Measurements from ENCODE around the gene CFLAR. TPM values are rescaled to one million over a fixed set of nuclear protein-coding genes. Genes with fewer than 3 reads are reported as not detected.
"Not testable (repeated sequence)": the region's sequence is repeated elsewhere in the genome, so short reads cannot be mapped to it uniquely, and the experiment has no call there.

The CFLAR gene
- total RNA-seq, 2 donors from 2014 or later, result 165 to 315 TPM

DNA sequence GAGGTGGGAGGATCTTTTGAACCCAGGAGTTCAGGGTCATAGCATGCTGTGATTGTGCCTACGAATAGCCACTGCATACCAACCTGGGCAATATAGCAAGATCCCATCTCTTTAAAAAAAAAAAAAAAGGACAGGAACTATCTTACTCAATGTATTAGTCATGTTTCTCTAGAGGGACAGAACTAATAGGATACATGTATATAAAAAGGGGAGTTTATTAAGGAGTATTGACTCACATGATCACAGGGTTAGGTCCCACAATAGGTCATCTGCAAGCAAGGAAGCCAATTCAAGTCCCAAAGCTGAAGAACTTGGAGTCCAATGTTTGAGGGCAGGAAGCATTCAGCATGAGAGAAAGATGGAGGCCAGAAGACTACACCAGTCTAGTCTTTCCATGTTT lies 48.2 kb downstream of the CFLAR start:
- DNase-seq (ENCODE audit: low spot score) (no peak), ATAC-seq (ENCODE audit: insufficient number of reproducible peaks, low FRiP score, low read depth) (no peak)
- Histone ChIP-seq H3K4me3 (no peak overlapping the region), H3K27me3 (replicated peaks; ENCODE audit: insufficient read depth) (no peaks in the 10 kb centered on the region), H3K36me3 (peaks cover 61% of the 10 kb centered on the region), H3K4me1 (ENCODE audit: control insufficient read depth in 1 of 2, low read depth in 2 of 2) (no peaks in the 10 kb centered on the region), H3K27ac (no peak overlapping the region), H3K9me3 (peaks cover 15% of the 10 kb centered on the region)
- TF ChIP-seq, protein P1, sequence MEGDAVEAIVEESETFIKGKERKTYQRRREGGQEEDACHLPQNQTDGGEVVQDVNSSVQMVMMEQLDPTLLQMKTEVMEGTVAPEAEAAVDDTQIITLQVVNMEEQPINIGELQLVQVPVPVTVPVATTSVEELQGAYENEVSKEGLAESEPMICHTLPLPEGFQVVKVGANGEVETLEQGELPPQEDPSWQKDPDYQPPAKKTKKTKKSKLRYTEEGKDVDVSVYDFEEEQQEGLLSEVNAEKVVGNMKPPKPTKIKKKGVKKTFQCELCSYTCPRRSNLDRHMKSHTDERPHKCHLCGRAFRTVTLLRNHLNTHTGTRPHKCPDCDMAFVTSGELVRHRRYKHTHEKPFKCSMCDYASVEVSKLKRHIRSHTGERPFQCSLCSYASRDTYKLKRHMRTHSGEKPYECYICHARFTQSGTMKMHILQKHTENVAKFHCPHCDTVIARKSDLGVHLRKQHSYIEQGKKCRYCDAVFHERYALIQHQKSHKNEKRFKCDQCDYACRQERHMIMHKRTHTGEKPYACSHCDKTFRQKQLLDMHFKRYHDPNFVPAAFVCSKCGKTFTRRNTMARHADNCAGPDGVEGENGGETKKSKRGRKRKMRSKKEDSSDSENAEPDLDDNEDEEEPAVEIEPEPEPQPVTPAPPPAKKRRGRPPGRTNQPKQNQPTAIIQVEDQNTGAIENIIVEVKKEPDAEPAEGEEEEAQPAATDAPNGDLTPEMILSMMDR (IDR thresholded peaks at IDR 0.05), result no peak

DNA sequence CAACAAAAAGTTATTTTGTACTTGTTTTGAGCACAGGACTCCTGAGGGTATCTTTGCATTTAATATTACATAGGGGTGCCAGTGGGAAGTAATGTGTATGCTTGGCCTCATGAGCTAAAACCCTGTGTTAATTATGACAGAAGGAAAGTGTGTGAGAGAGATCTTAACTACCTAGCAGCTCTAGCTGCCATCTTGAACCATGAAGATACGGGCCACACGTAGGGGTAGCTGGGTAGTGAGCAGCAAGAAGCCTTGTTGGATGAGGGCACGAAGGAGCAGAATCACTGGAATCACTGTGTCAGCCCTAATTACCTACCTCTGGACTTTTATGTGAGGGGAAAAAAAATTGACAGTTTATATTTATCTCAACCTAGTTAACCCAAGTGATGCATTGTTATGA lies 51.6 kb downstream of the CFLAR start:
- TF ChIP-seq, protein P1 (IDR thresholded peaks at IDR 0.05), result no peak
- DNase-seq (ENCODE audit: low spot score) (no peak), ATAC-seq (ENCODE audit: insufficient number of reproducible peaks, low FRiP score, low read depth) (no peak)
- peaks cover 33% of the 10 kb centered on the region for H3K36me3 ChIP-seq
- peaks cover 22% of the 10 kb centered on the region for H3K9me3 ChIP-seq
- H3K4me3 ChIP-seq, result no peak overlapping the region
- H3K27me3 ChIP-seq (replicated peaks; ENCODE audit: insufficient read depth), result no peaks in the 10 kb centered on the region
- H3K27ac ChIP-seq, result no peak overlapping the region
- H3K4me1 ChIP-seq (ENCODE audit: control insufficient read depth in 1 of 2, low read depth in 2 of 2), result no peaks in the 10 kb centered on the region

DNA sequence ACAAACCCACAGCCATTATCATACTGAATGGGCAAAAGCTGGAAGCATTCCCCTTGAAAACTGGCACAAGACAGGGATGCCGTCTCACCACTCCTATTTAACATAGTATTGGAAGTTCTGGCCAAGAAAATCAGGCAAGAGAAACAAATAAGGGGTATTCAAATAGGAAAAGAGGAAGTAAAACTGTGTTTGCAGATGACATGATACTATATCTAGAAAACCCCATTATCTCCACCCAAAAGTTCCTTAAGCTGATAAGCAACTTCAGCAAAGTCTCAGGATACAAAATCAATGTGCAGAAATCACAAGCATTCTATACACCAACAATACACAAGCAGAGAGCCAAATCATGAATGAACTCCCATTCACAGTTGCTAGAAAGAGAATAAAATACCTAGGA lies 52.5 kb downstream of the CFLAR start:
- Histone ChIP-seq H3K9me3 (peaks cover 22% of the 10 kb centered on the region), H3K36me3 (peaks cover 25% of the 10 kb centered on the region)
- H3K4me1 ChIP-seq (ENCODE audit: control insufficient read depth in 1 of 2, low read depth in 2 of 2); ATAC-seq (ENCODE audit: insufficient number of reproducible peaks, low FRiP score, low read depth); DNase-seq (ENCODE audit: low spot score); H3K4me3 ChIP-seq; H3K27me3 ChIP-seq (replicated peaks; ENCODE audit: insufficient read depth); H3K27ac ChIP-seq: not testable (repeated sequence)

DNA sequence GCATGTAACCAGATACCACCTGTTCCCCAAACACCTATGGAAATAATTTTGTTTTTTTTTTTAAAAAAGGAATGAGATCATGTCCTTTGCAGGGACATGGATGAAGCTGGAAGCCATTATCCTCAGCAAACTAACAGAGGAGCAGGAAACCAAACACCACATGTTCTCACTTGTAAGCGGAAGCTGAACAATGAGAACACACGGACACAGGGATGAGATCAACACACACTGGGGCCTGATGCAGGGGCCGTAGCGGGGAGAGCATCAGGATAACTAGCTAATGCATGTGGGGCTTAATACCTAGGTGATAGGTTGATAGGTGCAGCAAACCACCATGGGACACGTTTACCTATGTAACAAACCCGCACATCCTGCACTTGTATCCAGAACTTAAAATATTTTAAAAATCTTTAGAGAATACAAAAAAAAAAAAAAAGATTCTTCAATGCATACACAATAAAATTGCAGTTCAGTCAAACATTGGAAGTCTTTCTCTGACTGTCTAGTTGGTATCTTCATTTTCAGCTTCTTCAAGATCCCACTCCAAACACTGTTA lies 55.4 kb downstream of the CFLAR start:
- Histone ChIP-seq H3K9me3 (peaks cover 22% of the 10 kb centered on the region), H3K36me3 (peaks cover 8% of the 10 kb centered on the region), H3K4me1 (ENCODE audit: control insufficient read depth in 1 of 2, low read depth in 2 of 2) (no peaks in the 10 kb centered on the region), H3K4me3 (no peak overlapping the region), H3K27ac (no peak overlapping the region), H3K27me3 (replicated peaks; ENCODE audit: insufficient read depth) (no peaks in the 10 kb centered on the region)
- DNase-seq (ENCODE audit: low spot score), result no peak
- TF ChIP-seq, protein P1 (IDR thresholded peaks at IDR 0.05), result no peak
- ATAC-seq (ENCODE audit: insufficient number of reproducible peaks, low FRiP score, low read depth), result no peak

DNA sequence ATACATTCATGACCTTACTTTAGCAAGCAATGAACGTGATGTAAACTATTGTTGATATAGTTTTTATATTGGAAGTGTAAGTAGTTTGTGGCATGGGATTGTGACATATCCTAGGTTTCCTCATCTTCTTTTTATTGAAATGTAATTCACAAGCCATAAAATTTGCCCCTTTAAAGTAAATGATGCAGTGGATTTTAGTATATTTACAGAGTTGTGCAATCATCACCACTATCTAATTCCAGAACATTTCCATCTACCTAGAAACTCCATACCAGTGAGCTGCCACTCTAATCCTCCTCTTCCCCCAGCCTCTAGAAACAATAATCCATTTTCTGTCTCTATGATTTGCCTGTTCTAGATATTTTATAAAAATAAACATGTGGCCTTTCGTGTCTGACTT lies 56.3 kb downstream of the CFLAR start:
- no peaks in the 10 kb centered on the region for H3K4me1 ChIP-seq (ENCODE audit: control insufficient read depth in 1 of 2, low read depth in 2 of 2)
- H3K27ac ChIP-seq, result no peak overlapping the region
- no peak for DNase-seq (ENCODE audit: low spot score)
- H3K9me3 ChIP-seq, result peaks cover 19% of the 10 kb centered on the region
- ATAC-seq (ENCODE audit: insufficient number of reproducible peaks, low FRiP score, low read depth), result no peak
- TF ChIP-seq, protein P1 (IDR thresholded peaks at IDR 0.05), result no peak
- H3K4me3 ChIP-seq, result no peak overlapping the region
- peaks cover 3% of the 10 kb centered on the region for H3K36me3 ChIP-seq
- H3K27me3 ChIP-seq (replicated peaks; ENCODE audit: insufficient read depth), result no peaks in the 10 kb centered on the region

- ATAC-seq (ENCODE audit: insufficient number of reproducible peaks, low FRiP score, low read depth), result no peak
- Histone ChIP-seq H3K36me3 (no peaks in the 10 kb centered on the region), H3K27me3 (replicated peaks; ENCODE audit: insufficient read depth) (no peaks in the 10 kb centered on the region), H3K9me3 (peaks cover 4% of the 10 kb centered on the region), H3K4me3 (no peak overlapping the region), H3K27ac (no peak overlapping the region), H3K4me1 (ENCODE audit: control insufficient read depth in 1 of 2, low read depth in 2 of 2) (no peaks in the 10 kb centered on the region)
- TF ChIP-seq, protein P1 (IDR thresholded peaks at IDR 0.05), result no peak
- DNase-seq (ENCODE audit: low spot score), result no peak
These were observed 58.7 kb downstream of the CFLAR start for GRCh38 chr2:201174687-201175086.

Data from thoracic aorta (tissue), 2 donors.